GM19023 (cell line): Measurements from ENCODE around the gene UBFD1.
"Not testable (repeated sequence)": the region's sequence is repeated elsewhere in the genome, so short reads cannot be mapped to it uniquely, and the experiment has no call there.

Experiments
- ATAC-seq: cut with Tn5 transposase; IDR thresholded peaks from one replicate; pipeline ENCODE4 v1.9.1; 2021; ENCODE audit warnings: mild to moderate bottlenecking, moderate library complexity; ENCODE audit not compliant: unreplicated experiment

The UBFD1 gene

GRCh38 chr16:23524886-23525285 is 32.6 kb upstream of the UBFD1 start:
- ATAC-seq, result no peak

GRCh38 chr16:23527961-23528643 is 29.4 kb upstream of the UBFD1 start:
- ATAC-seq, result no peak

GRCh38 chr16:23528644-23529310 is 28.8 kb upstream of the UBFD1 start:
- no peak for ATAC-seq

GRCh38 chr16:23530062-23530461 is 27.5 kb upstream of the UBFD1 start:
- no peak for ATAC-seq

GRCh38 chr16:23532448-23532847 is 25.1 kb upstream of the UBFD1 start:
- no peak for ATAC-seq

- no peak for ATAC-seq
Measured at GRCh38 chr16:23534868-23535860, 22.4 kb upstream of the UBFD1 start.

GRCh38 chr16:23535901-23536300 is 21.6 kb upstream of the UBFD1 start:
- no peak for ATAC-seq

- ATAC-seq, result no peak
Measured at GRCh38 chr16:23537390-23537789, 20.1 kb upstream of the UBFD1 start.

- ATAC-seq, result no peak
Measured at GRCh38 chr16:23538919-23539278, 18.6 kb upstream of the UBFD1 start.

GRCh38 chr16:23539984-23540816 is 17.3 kb upstream of the UBFD1 start:
- no peak for ATAC-seq

GRCh38 chr16:23540817-23541178 is 16.7 kb upstream of the UBFD1 start:
- ATAC-seq, result not testable (repeated sequence)

GRCh38 chr16:23544436-23544835 is 13.1 kb upstream of the UBFD1 start:
- no peak for ATAC-seq

GRCh38 chr16:23549938-23550337 is 7.6 kb upstream of the UBFD1 start:
- no peak for ATAC-seq

GRCh38 chr16:23552161-23552560 is 5.4 kb upstream of the UBFD1 start:
- no peak for ATAC-seq

GRCh38 chr16:23554536-23554935 is 3.0 kb upstream of the UBFD1 start:
- no peak for ATAC-seq

- peak; percentile 16 for ATAC-seq
Measured at GRCh38 chr16:23557779-23558702, 514 bp downstream of the UBFD1 start.

GRCh38 chr16:23561586-23561985 is 4.1 kb downstream of the UBFD1 start:
- no peak for ATAC-seq

GRCh38 chr16:23562505-23562904 is 5.0 kb downstream of the UBFD1 start:
- ATAC-seq, result no peak

GRCh38 chr16:23563186-23563585 is 5.7 kb downstream of the UBFD1 start:
- ATAC-seq, result no peak
